GM23338 (cell line): Measurements from ENCODE around the gene PLIN5. TPM values are rescaled to one million over a fixed set of nuclear protein-coding genes. Genes with fewer than 3 reads are reported as not detected.

ENCODE experiments used
- ATAC-seq: fragments of 200-7000 bp; cut with Tn5 transposase; 3 replicates; pipeline ENCODE4 v1.9.1; 2020
- DNase-seq: peaks from one replicate; pipeline ENCODE4 v3.0.0-alpha.2; 2015; ENCODE audit warnings: low spot score
- H2AFZ ChIP-seq: fragments of 200-600 bp; sonication (generic); 2 replicates; pipeline ENCODE4 v1.8.0; 2016; ENCODE audit warnings: antibody characterized with exemption, mild to moderate bottlenecking, moderate library complexity
- H3F3A ChIP-seq: fragments of 200-600 bp; sonication (generic); replicated peaks from 2 replicates; pipeline ENCODE4 v1.8.0; 2017; ENCODE audit warnings: antibody characterized with exemption, mixed run types, low read depth
- H3K27ac ChIP-seq: fragments of 200-600 bp; sonication (generic); 2 replicates; pipeline ENCODE4 v1.6.1; 2016; ENCODE audit warnings: low read depth
- H3K27me3 ChIP-seq: fragments of 200-600 bp; sonication (generic); 2 replicates; pipeline ENCODE4 v1.8.0; 2016; ENCODE audit warnings: mild to moderate bottlenecking, mixed run types, moderate library complexity; ENCODE audit not compliant: insufficient read depth
- H3K36me3 ChIP-seq: fragments of 200-600 bp; sonication (generic); 2 replicates; pipeline ENCODE4 v1.8.0; 2016; ENCODE audit warnings: mild to moderate bottlenecking; ENCODE audit not compliant: insufficient read depth
- H3K4me1 ChIP-seq: fragments of 200-600 bp; sonication (generic); 2 replicates; pipeline ENCODE4 v1.8.0; 2016; ENCODE audit warnings: mild to moderate bottlenecking, moderate library complexity; ENCODE audit not compliant: insufficient read depth
- H3K4me2 ChIP-seq: fragments of 200-600 bp; sonication (generic); 2 replicates; pipeline ENCODE4 v1.7.1; 2017; ENCODE audit warnings: mixed run types
- H3K4me3 ChIP-seq: fragments of 200-600 bp; sonication (generic); 2 replicates; pipeline ENCODE4 v1.6.1; 2016; ENCODE audit warnings: mixed run types
- H3K79me2 ChIP-seq: fragments of 200-600 bp; sonication (generic); replicated peaks from 2 replicates; pipeline ENCODE4 v1.8.0; 2017; ENCODE audit warnings: mild to moderate bottlenecking; ENCODE audit not compliant: insufficient read depth
- H3K9me2 ChIP-seq: fragments of 200-600 bp; sonication (generic); 2 replicates; pipeline ENCODE4 v1.8.0; 2017; ENCODE audit not compliant: insufficient read depth
- H4K20me1 ChIP-seq: fragments of 200-600 bp; sonication (generic); replicated peaks from 2 replicates; pipeline ENCODE4 v1.8.0; 2017; ENCODE audit warnings: mild to moderate bottlenecking; ENCODE audit not compliant: insufficient read depth
- H3K27ac Mint-ChIP-seq: 2 replicates; pipeline ENCODE4 v1.8.0; 2020; ENCODE audit warnings: inconsistent platforms, mild to moderate bottlenecking, moderate library complexity, mixed read lengths
- H3K27me3 Mint-ChIP-seq: 3 replicates; pipeline ENCODE4 v1.8.0; 2022; ENCODE audit warnings: low read depth, mild to moderate bottlenecking, moderate library complexity, mixed read lengths, inconsistent platforms; ENCODE audit not compliant: insufficient read depth, poor library complexity
- H3K36me3 Mint-ChIP-seq: 3 replicates; pipeline ENCODE4 v1.8.0; 2021; ENCODE audit warnings: low read depth, mild to moderate bottlenecking, inconsistent platforms, moderate library complexity, mixed read lengths
- H3K4me1 Mint-ChIP-seq: 3 replicates; pipeline ENCODE4 v1.8.0; 2020; ENCODE audit warnings: mild to moderate bottlenecking, inconsistent platforms, mixed read lengths
- H3K4me3 Mint-ChIP-seq: 3 replicates; pipeline ENCODE4 v1.8.0; 2021; ENCODE audit warnings: moderate library complexity, mild to moderate bottlenecking, inconsistent platforms, mixed read lengths
- H3K9me3 Mint-ChIP-seq: 3 replicates; pipeline ENCODE4 v1.8.0; 2020; ENCODE audit warnings: moderate library complexity, mild to moderate bottlenecking, inconsistent platforms, mixed read lengths
- CREB1 ChIP-seq: fragments of 250-450 bp; sonication (Bioruptor Pico); IDR thresholded peaks from 2 replicates; pipeline ENCODE4 v1.5.0; 2020; ENCODE audit warnings: low read depth, mild to moderate bottlenecking, moderate library complexity
- CTCF ChIP-seq, 2 experiments: fragments of 200-600 bp in 1 of 2; sonication (generic) in 1 of 2; conservative IDR thresholded peaks; 2 replicates each; pipeline versions ENCODE4 v1.5.1 to v1.6.1; 2016 to 2017; ENCODE audit warnings: antibody characterized with exemption in 2 of 2, low read depth in 2 of 2, mild to moderate bottlenecking in 2 of 2, moderate library complexity in 1 of 2
- ETS1 ChIP-seq: IDR thresholded peaks from 2 replicates; pipeline ENCODE4 v1.6.1; 2016; ENCODE audit warnings: antibody characterized with exemption
- EZH2 ChIP-seq: fragments of 200-600 bp; sonication (generic); IDR thresholded peaks from one replicate; pipeline ENCODE4 v1.8.0; 2017; ENCODE audit warnings: antibody characterized with exemption, mild to moderate bottlenecking, low read depth; ENCODE audit not compliant: unreplicated experiment
- EZH2phosphoT487 ChIP-seq: fragments of 200-600 bp; sonication (generic); IDR thresholded peaks from one replicate; pipeline ENCODE4 v1.8.1; 2018; ENCODE audit warnings: antibody characterized with exemption; ENCODE audit not compliant: unreplicated experiment
- JUNB ChIP-seq: IDR thresholded peaks from one replicate; pipeline ENCODE4 v1.6.1; 2016; ENCODE audit warnings: antibody characterized with exemption; ENCODE audit not compliant: unreplicated experiment
- NANOG ChIP-seq: IDR thresholded peaks from 2 replicates; pipeline ENCODE4 v1.6.1; 2016; ENCODE audit warnings: antibody characterized with exemption, borderline replicate concordance
- POLR2AphosphoS5 ChIP-seq: IDR thresholded peaks from 2 replicates; pipeline ENCODE4 v1.6.1; 2016; ENCODE audit warnings: antibody characterized with exemption, low read depth
- STAT1 ChIP-seq: IDR thresholded peaks from one replicate; pipeline ENCODE4 v1.6.1; 2016; ENCODE audit warnings: antibody characterized with exemption; ENCODE audit not compliant: unreplicated experiment
- ZNF114 ChIP-seq: fragments of 250-450 bp; sonication (Bioruptor Pico); IDR thresholded peaks from 2 replicates; pipeline ENCODE4 v1.5.0; 2020; ENCODE audit warnings: mild to moderate bottlenecking, moderate library complexity
- ZNF331 ChIP-seq: fragments of 250-450 bp; sonication (Bioruptor Pico); IDR thresholded peaks from 2 replicates; pipeline ENCODE4 v1.5.0; 2020; ENCODE audit warnings: low read depth, mild to moderate bottlenecking, moderate library complexity
- ZNF462 ChIP-seq: fragments of 250-450 bp; sonication (Bioruptor Pico); IDR thresholded peaks from 2 replicates; pipeline ENCODE4 v1.5.0; 2020; ENCODE audit warnings: mild to moderate bottlenecking, moderate library complexity
- polyA plus RNA-seq: library from polyadenylated mRNA; unstranded; fragments of >200 nt; fragmentation: Nextera tagmentation; extraction: Ambion mirVana; gene quantifications from 2 replicates; pipeline ENCODE4 v1.2.1, GENCODE V29; 2016
- total RNA-seq: library from RNA; depleted of rRNA; stranded (reverse); fragments of >200 nt; shearing (Covaris generic); gene quantifications from 2 replicates; pipeline ENCODE4 v1.2.3, GENCODE V29; 2014

Gene PLIN5
- total and polyA plus RNA-seq, 2 experiments from 2014 or later: 1.9 to 3.5 TPM

GRCh38 chr19:4553775-4554174, 18.8 kb upstream of the PLIN5 start (continued):
- no peak for TF ChIP-seq ETS1
- no peak for TF ChIP-seq NANOG
- TF ChIP-seq JUNB: no peak

GRCh38 chr19:4553092-4553695, 18.2 kb upstream of the PLIN5 start:
- Histone ChIP-seq H3K9me2 (no peaks in the 10 kb centered on the region), H4K20me1 (peaks cover 8% of the 10 kb centered on the region; the same call in 1 of the 2 replicates), H3K79me2 (no peaks in the 10 kb centered on the region), H3K36me3 (peaks cover 4% of the 10 kb centered on the region), H2AFZ (no peak overlapping the region), H3K27ac (no peak overlapping the region), H3K27me3 (no peaks in the 10 kb centered on the region), H3K4me2 (no peak overlapping the region), H3F3A (peaks cover 9% of the 10 kb centered on the region; the same call in 1 of the 2 replicates), H3K4me3 (no peak overlapping the region), H3K4me1 (no peaks in the 10 kb centered on the region; the same call in 1 of the 2 replicates)
- H3K9me3 Mint-ChIP-seq: no peaks in the 10 kb centered on the region
- H3K4me1 Mint-ChIP-seq: peaks cover 7% of the 10 kb centered on the region; the same call in 2 of the 3 replicates
- ATAC-seq (no peak), DNase-seq (no peak)
- no peak overlapping the region; the same call in 2 of the 3 replicates for H3K4me3 Mint-ChIP-seq
- peaks cover 23% of the 10 kb centered on the region for H3K27me3 Mint-ChIP-seq
- H3K36me3 Mint-ChIP-seq: peaks cover 58% of the 10 kb centered on the region
- H3K27ac Mint-ChIP-seq: no peak overlapping the region
- TF ChIP-seq CTCF (conservative IDR thresholded peaks at IDR 0.05; ENCODE audit: low read depth in 2 of 2) (no peak), ZNF114 (CRISPR knock-in tag) (no peak), JUNB (no peak), ZNF462 (CRISPR knock-in tag) (no peak), CREB1 (CRISPR knock-in tag) (no peak), ETS1 (no peak), EZH2 (no peak), EZH2phosphoT487 (no peak), STAT1 (no peak), NANOG (no peak), POLR2AphosphoS5 (no peak), ZNF331 (no peak)
